GM21528 (cell line): ENCODE results near the gene RRM1.
"Not testable (repeated sequence)": the region's sequence is repeated elsewhere in the genome, so short reads cannot be mapped to it uniquely, and the experiment has no call there.

Experiments
- ATAC-seq: cut with Tn5 transposase; IDR thresholded peaks from one replicate; pipeline ENCODE4 v1.9.1; 2021; ENCODE audit warnings: mild to moderate bottlenecking, moderate library complexity; ENCODE audit not compliant: unreplicated experiment, low FRiP score

Gene RRM1

DNA sequence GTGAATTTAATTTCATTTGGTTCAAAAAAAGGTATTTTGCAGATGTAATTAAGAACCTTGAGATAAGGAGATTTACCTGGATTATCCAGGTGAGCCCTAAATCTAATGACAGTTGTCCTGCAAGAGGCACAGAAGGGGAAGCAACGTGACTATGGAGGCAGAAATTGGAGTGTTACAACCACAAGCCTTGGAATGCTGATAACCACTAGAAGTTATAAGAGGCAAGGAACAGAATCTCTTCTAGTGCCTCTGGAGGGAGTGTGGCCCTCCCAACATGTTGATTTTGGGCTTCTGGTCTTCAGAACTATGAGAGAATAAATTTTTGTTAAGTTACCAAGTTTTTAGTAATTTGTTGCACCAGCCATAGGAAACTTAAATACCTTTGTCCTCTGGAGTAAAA is 32.8 kb downstream of the RRM1 start:
- no peak for ATAC-seq

DNA sequence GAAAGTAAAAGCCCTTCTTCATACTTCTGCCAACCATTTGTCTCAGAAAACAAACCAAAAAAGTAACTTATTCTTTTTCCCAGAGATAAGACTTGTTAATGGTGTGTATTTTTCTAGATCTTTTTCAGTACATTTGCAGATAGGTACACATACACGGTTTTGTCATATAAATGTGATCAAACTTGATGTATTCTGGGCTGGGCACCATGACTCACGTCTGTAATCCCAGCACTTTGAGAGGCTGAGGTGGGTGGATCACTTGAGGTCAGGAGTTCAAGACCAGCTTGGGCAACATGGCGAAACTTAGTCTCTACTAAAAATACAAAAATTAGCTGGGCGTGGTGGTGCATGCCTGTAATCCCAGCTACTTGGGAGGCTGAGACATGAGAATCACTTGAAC is 35.6 kb downstream of the RRM1 start:
- ATAC-seq = not testable (repeated sequence)

DNA sequence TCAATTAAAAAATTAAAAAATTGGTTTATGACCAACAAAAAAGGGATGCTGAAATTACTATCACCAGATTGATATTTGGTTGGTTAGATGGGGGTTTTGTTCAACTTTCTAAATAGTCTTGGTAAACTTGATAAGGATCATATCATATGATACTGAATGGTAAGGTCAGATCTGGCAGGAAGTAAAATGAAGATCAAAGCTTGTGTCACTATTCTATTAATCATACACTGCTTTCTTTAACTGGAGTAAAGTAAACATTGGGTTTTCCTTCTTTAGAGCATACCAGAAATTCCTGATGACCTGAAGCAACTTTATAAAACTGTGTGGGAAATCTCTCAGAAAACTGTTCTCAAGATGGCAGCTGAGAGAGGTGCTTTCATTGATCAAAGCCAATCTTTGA is 40.2 kb downstream of the RRM1 start:
- ATAC-seq = no peak

DNA sequence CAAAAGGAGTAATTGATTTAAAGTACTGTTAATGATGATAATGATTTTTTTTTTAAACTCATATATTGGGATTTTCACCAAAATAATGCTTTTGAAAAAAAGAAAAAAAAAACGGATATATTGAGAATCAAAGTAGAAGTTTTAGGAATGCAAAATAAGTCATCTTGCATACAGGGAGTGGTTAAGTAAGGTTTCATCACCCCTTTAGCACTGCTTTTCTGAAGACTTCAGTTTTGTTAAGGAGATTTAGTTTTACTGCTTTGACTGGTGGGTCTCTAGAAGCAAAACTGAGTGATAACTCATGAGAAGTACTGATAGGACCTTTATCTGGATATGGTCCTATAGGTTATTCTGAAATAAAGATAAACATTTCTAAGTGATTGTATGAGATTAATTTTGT is 43.9 kb downstream of the RRM1 start:
- ATAC-seq = no peak

DNA sequence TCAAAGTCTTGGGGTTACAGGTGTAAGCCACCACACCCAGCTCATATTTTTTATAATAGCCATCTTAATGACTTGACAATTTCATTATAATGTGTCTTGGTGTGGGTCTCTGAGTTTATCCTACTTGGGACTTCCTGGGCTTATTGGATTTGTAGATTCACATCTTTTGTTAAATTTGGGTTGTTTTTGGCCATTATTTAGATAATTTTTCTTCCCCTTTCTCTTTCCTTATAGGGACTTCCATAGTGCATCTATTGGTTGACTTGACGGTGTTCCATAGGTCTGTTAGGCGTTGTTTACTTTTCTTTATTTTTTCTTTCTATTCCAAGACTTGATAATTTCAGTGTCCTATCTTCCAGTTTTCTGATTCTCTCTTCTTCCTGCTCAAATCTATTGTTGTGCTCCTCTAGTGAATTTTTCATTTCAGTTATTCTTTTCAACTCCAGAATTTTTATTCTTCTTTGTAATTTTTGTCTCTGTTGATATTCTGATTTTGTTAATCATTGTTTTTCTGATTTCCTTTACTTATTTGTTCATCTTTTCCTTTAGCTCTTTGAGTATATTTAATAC is 45.6 kb downstream of the RRM1 start:
- ATAC-seq = no peak

DNA sequence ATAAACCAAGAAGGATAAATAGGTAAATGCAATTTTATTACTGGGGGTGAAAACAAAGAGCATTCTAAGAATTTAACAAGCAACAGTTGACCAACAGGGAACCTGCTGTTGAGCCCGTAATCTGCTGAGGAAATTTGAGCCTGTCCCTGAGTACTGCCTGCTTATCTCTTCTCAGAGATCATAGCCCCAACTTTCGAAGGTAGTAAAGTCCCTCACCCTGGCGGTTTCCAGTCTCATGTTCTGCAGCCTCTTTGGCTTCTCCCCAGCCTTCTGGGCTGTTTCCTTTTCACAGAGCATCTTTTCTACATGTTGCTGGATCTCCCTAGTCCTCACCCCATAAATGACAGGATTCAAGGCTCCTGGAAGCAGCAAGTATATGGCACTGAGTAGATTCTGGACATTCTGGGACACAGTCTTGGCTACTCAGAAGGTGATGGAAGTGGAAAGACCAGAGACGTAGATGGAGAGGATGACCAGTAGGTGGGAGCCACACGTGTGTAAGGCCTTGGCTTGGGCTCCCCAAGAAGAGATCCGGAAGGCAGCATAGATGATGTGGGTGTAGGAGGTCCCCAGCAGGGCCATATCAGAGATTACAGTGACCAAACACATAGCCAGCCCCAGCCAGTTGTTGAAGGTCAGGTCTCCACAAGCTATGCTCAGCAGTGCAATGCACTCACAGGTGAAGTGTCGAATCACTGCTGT is 51.6 kb downstream of the RRM1 start:
- no peak for ATAC-seq

DNA sequence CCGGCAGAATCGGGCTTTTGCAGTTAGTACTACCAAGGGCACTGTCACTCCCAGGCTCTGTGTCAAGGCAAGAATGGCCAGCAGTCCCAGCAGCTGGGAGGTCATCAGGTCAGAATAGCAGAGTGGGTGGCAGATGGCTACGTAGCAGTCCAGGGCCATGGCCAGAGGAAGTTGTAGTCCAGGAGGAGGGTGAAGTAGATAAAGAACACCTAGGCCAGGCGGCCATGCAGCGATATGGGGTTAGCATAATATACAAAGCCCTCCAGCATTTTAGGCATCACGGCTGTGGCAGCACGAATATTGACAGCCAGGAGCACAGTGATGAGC is 52.1 kb downstream of the RRM1 start:
- ATAC-seq = no peak

DNA sequence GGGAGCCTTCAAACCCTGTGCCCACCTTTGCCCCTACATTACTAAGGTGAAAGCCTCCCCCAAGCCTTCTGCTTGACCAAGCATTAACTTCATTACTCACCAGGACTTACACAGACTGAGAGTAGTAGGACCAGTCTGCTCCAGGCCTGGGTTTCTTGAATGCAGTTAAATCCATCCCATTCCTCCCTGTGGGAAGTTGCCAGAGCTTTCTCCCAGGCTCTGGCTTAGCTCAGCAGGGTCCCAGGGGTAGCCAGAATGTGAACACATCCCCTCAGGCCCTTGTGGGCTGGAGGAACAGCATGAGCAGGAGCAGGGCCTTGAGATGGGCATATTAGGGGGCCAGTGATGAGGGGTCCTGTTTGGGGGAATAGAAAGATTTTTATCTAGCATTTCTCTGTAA is 59.9 kb downstream of the RRM1 start:
- no peak for ATAC-seq

DNA sequence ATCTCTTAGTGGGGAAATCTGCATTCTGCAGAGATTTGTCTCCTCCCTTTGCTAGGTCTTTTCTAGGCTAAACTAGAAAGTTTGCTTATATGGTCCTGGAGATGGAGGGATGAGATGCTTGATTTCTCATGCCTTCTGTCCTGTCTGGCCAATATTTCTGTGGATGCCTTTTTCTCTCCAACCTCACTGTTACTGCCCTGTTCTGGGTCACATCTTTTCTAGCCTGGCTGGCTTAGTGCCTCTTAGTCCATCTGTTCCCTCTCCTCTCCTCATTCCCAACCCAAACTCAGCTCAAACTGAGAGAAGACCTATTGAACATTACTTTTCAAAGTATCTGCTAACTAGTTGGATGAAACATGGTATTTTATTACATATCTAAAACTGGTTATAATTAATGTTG is 62.0 kb downstream of the RRM1 start:
- ATAC-seq = no peak

DNA sequence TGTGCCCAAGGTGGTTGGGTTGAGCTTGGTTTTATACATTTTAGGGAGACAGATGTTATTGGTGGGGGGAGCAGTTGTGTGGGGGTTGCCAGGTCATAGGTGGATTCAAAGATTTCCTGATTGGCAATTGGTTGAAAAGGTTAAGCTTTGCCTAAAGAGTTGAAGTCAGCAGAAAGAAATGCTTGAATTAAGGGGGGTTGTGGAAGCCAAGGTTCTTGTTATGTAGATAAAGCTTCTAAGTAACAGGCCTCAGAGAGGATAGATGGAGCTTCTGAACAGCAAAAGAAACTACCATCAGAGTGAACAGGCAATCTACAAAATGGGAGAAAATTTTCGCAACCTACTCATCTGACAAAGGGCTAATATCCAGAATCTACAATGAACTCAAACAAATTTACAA is 64.2 kb downstream of the RRM1 start:
- not testable (repeated sequence) for ATAC-seq

DNA sequence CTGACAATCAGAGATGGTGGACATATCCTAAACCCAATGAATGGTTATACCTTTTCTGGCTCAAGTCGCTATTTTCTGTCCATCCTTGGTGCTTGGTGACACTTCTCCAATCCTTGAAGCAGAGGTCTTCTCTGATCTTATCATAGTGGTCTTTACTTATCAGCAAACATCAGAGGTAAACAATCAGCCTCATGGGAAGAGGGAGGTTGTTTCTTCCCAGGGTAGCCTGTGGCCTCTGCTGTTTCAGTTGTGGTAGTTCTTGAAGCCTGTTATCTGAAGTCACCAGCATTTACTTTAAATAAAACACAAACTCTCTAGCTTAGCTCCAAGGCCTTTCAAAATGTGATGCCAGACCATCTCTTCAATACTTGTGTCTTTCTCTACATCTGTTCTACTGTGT is 66.7 kb downstream of the RRM1 start:
- no peak for ATAC-seq

DNA sequence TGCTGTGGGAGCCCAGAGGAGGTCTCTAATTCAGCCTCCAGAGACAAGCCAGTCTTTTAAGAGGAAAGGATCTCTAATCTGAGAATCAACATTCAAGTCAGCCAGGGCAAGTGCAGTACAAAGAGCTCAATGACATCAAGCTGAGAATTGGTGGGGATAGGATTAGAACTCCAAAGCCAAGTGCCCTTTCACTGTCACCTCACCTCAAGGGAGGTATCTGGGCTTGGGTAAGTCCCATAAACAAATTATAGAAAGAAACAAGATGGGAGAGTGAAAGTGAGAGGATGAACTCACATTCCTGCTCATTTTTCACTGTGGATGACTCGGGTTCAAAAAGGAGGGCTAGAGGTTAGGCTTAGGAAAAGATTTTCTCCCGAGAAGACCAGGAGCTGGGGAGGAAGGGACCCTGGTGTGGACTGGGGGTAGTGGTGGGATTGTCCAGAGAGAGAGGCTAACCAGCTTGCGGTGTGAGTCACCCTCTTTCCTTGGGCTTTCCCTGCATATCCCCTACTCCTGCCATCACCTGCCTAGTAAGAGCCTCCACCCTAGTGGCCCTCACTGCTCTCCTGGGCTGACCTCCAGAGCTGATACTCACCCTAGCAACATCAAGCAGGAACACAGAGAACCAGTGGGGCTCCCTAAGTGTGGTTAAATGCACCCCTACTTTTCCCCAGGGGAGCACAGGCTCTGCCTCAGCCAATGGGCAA is 70.4 kb downstream of the RRM1 start:
- no peak for ATAC-seq

DNA sequence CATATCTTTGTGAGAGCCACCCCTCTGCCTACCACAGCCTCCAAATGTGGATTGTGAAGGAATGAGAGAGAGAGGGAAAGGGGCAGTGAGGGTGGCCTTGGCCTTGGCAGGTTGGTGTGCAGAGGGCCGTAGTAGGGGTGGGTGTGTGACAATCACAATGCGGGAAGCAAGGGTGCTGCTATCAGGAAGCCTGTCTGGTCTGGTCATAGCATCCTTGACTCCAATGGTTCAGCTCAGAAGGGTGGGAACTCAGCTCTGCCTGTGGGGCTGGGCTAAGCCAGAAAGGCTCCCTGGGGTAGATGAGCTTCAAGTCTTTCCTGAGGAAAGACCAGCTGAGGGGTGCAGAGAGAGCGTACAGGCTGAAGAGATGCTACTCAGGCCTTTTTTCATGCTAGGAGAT is 72.7 kb downstream of the RRM1 start:
- ATAC-seq = no peak

DNA sequence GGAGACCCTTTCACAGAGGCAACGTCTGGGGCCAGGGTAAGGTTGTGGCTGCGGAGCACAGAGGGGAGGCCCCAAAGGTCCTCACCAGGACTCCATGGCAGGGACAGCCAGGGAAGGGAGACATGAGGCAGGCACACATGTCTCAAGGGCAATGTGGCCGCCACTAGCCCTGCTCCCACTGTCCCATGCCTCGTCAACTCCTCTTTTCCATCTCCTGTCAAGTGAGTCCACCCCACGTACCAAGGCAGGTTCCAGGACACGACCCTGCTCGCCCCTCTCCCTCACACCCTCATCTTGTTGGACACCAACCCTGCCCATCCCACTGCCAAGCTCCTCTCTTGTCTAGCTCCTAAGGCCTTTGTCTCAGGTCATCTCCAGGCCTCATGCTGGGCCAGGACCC is 73.2 kb downstream of the RRM1 start:
- no peak for ATAC-seq

DNA sequence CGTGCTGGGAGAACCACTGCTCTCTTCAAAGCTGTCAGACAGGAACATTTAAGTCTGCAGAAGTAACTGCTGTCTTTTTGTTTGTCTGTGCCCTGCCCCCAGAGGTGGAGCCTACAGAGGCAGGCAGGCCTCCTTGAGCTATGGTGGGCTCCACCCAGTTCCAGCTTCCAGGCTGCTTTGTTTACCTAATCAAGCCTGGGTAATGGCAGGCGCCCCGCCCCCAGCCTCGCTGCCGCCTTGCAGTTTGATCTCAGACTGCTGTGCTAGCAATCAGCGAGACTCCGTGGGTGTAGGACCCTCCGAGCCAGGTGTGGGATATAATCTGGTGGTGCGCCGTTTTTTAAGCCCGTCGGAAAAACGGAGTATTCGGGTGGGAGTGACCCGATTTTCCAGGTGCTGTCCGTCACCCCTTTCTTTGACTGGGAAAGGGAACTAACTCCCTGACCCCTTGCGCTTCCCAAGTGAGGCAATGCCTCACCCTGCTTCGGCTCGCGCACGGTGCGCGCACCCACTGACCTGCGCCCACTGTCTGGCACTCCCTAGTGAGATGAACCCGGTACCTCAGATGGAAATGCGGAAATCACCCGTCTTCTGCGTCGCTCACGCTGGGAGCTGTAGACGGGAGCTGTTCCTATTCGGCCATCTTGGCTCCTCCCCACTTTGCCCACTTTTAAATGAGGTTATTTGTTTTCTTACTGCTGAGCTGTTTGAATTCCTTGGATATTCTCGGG is 81.2 kb downstream of the RRM1 start:
- not testable (repeated sequence) for ATAC-seq

DNA sequence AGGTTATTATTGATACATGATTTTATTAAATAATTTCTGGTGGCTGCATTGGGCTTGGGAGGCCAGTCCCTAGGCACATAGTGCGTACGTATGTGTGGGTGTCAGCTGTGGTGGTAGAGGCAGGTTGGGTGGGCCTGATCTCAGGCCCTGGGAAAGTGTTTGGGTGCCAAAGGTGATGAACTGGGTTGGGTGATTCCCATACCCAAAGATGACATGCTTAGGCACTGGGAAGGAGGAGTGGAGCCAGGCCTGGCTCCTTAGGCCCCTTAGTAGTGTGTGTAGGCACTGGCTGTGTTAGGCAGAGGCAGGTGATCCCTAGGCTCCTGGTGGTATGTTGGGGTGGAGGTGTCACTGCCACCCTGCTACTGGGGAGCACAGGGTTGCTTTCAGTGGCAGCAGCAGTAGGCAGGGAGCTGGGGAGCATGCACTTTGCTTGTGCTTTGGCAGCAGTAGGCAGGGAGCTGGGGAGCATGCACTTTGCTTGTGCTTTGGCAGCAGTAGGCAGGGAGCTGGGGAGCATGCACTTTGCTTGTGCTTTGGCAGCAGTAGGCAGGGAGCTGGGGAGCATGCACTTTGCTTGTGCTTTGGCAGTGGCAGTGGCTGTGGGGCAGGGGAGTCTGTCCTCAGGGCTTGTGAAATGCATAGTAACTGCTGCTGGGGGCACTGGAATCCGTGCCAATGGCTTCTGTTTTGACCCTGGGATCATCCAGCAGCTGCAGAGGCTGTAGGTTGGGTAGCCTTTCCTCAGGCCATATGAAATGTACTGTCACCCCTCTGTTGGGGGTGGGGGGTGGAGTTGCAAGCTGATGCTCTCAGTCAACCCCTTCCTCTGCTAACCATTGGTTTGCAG is 84.4 kb downstream of the RRM1 start:
- no peak for ATAC-seq

DNA sequence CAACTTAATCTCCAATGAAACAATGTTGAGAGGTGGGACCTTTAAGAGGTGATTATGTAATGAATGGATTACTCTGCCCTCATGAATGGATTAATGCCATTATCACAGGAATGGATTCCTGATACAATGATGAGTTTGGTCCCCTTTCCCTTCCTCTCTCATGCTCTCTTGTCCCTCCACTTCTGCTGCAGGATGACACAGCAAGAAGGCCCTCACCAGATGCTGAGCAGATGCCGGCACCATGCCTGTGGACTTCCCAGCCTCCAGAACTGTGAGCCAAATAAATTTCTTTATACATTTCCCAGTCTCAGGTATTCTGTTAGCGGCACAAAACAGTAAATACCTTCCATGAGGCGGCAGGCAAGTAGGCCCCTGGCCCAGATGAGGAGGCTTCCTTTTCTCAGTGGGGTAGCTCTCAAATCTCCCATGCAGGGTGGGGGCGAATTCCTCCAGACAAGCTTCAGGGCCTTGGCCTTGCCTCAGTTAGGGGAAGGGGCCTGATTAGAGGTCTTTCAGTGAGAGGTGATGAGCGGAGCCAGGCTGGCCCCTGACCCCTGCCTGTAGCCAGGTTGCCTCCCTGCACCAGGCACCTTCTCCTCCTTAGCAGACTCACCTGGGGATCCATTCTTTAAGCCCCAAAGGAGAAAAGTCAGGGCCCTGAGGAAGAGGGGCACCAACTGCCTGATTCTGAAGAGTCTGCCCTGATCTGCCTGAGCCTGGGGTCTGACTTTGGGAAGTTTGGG is 86.0 kb downstream of the RRM1 start:
- no peak for ATAC-seq

DNA sequence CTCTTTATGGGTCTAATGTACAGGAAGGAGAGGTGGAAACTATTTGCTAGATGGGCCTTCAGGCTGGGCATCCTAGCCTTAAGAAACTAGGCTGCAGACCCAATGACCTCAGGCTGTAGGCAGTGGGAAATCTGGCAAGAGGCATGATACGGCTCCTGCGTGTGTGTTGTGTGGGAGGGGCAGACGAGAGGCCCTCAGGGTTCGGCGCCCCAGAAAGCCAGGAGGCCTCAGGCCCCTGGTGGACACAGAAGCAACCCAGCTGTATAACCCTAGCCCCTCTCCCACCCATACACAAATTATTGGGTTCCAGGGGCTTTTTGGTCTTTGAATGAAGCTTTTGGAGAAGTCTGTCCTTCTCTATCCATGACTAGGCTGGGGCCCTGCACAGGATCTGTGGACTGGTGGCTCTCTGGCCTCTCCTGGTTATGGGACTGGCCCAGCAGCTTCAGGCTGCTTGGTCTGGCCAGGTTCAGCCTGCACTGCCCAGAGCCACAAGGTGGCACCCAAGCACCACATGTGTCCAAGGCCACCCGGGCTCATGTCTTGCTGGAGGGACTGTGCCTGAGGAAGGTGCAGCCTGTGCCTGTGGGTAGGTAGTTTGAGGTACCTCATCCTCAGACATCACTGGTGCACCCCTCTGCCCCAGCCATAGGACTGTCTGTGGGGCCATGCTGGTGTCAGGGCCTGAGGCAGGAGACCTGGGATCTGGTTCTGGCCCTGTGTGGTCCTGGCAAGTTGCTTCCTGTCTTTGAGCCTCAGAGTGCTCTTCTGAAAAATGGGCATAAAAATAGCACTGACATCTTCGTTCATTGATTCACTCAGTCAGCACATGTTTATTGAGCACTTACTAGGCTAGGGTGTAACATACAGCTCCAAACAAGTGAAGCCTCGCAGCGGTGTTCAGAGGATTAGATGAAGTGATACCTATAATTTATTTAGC is 87.5 kb downstream of the RRM1 start:
- peak; percentile 70 for ATAC-seq
